Mesendoderm (in vitro differentiated cells): ENCODE measurements around the gene AVPR2.

Experiments used
- DNase-seq: peaks from one replicate; pipeline ENCODE4 v3.0.0; 2013
- H2AK5ac ChIP-seq: 2 replicates; pipeline ENCODE4 v1.6.1; 2013; ENCODE audit warnings: low read length, inconsistent platforms
- H2BK120ac ChIP-seq: 2 replicates; pipeline ENCODE4 v1.6.1; 2013; ENCODE audit warnings: low read depth, mild to moderate bottlenecking, low read length, moderate library complexity, mixed read lengths
- H2BK15ac ChIP-seq: replicated peaks from 2 replicates; pipeline ENCODE4 v1.6.1; 2013; ENCODE audit warnings: low read depth, mild to moderate bottlenecking, moderate library complexity
- H2BK5ac ChIP-seq: 2 replicates; pipeline ENCODE4 v1.6.1; 2013; ENCODE audit warnings: low read length, inconsistent platforms
- H3K18ac ChIP-seq: 2 replicates; pipeline ENCODE4 v1.6.1; 2013; ENCODE audit warnings: mild to moderate bottlenecking, low read length, mixed read lengths
- H3K23ac ChIP-seq: one replicate; pipeline ENCODE4 v1.6.1; 2013; ENCODE audit warnings: low read length
- H3K27ac ChIP-seq: 2 replicates; pipeline ENCODE4 v1.5.1; 2013; ENCODE audit warnings: low read depth, mild to moderate bottlenecking, inconsistent platforms, low read length, moderate library complexity
- H3K27me3 ChIP-seq: 2 replicates; pipeline ENCODE4 v1.6.1; 2013; ENCODE audit warnings: low read length, control low read depth, mild to moderate bottlenecking, inconsistent platforms; ENCODE audit not compliant: insufficient read depth, poor library complexity
- H3K36me3 ChIP-seq: 2 replicates; pipeline ENCODE4 v1.6.1; 2013; ENCODE audit warnings: low read length, inconsistent platforms; ENCODE audit not compliant: control insufficient read depth, insufficient read depth
- H3K4ac ChIP-seq: one replicate; pipeline ENCODE4 v1.6.1; 2013; ENCODE audit warnings: low read depth, mild to moderate bottlenecking, low read length, moderate library complexity
- H3K4me1 ChIP-seq: 2 replicates; pipeline ENCODE4 v1.6.1; 2013; ENCODE audit warnings: low read depth, low read length, inconsistent platforms; ENCODE audit not compliant: control insufficient read depth
- H3K4me2 ChIP-seq: 2 replicates; pipeline ENCODE4 v1.6.1; 2013; ENCODE audit warnings: low read length
- H3K4me3 ChIP-seq: 2 replicates; pipeline ENCODE4 v1.5.1; 2013; ENCODE audit warnings: mild to moderate bottlenecking, low read length
- H3K56ac ChIP-seq: one replicate; pipeline ENCODE4 v1.6.1; 2013; ENCODE audit warnings: low read length
- H3K79me1 ChIP-seq: 2 replicates; pipeline ENCODE4 v1.6.1; 2013; ENCODE audit warnings: low read length, inconsistent platforms
- H3K79me2 ChIP-seq: 2 replicates; pipeline ENCODE4 v1.6.1; 2013; ENCODE audit warnings: mild to moderate bottlenecking, low read length; ENCODE audit not compliant: control insufficient read depth, insufficient read depth
- H3K9ac ChIP-seq: 2 replicates; pipeline ENCODE4 v1.6.1; 2013; ENCODE audit warnings: low read length, inconsistent platforms
- H4K5ac ChIP-seq: one replicate; pipeline ENCODE4 v1.6.1; 2013; ENCODE audit warnings: low read length
- H4K8ac ChIP-seq: one replicate; pipeline ENCODE4 v1.6.1; 2013; ENCODE audit warnings: low read depth, mild to moderate bottlenecking, control low read depth, low read length, moderate library complexity
- WGBS: extraction: QIAGEN DNeasy Blood & Tissue Kit; methylation state at CpG from one replicate; pipeline ENCODE4 v1.1.7; 2013; ENCODE audit warnings: low lambda C conversion rate, missing lambda C conversion rate; ENCODE audit not compliant: insufficient coverage; ENCODE audit errors: extremely low coverage; 5-methylcytosine and 5-hydroxymethylcytosine counted together

The AVPR2 gene

GRCh38 chrX:153929576-153929975 lies 25.1 kb downstream of the AVPR2 start:
- Histone ChIP-seq H3K18ac (no peak overlapping the region), H3K56ac (no peak overlapping the region), H3K4me1 (peaks cover 3% of the 10 kb centered on the region), H4K5ac (no peak overlapping the region), H2BK15ac (no peak overlapping the region), H3K79me1 (no peaks in the 10 kb centered on the region), H4K8ac (no peak overlapping the region), H2BK5ac (no peak overlapping the region), H3K23ac (no peak overlapping the region), H3K4me2 (no peak overlapping the region), H3K4me3 (no peak overlapping the region), H2BK120ac (no peak overlapping the region), H3K79me2 (peaks cover 10% of the 10 kb centered on the region), H2AK5ac (no peak overlapping the region), H3K4ac (no peak overlapping the region), H3K27me3 (no peaks in the 10 kb centered on the region), H3K36me3 (no peaks in the 10 kb centered on the region), H3K9ac (no peak overlapping the region), H3K27ac (no peak overlapping the region)
- whole genome bisulfite sequencing = no CpG with 5 or more reads among the region's 10 CpGs
- no peak for DNase-seq

GRCh38 chrX:153930011-153930910 lies 25.8 kb downstream of the AVPR2 start:
- Histone ChIP-seq H2BK15ac (no peak overlapping the region), H4K8ac (no peak overlapping the region), H3K36me3 (no peaks in the 10 kb centered on the region), H4K5ac (no peak overlapping the region), H3K18ac (no peak overlapping the region), H2BK5ac (no peak overlapping the region), H3K4me2 (no peak overlapping the region), H2BK120ac (no peak overlapping the region), H3K27ac (no peak overlapping the region), H3K23ac (no peak overlapping the region), H3K79me2 (peaks cover 10% of the 10 kb centered on the region), H3K9ac (no peak overlapping the region), H2AK5ac (no peak overlapping the region), H3K4me1 (peaks cover under 1% of the 10 kb centered on the region), H3K4ac (no peak overlapping the region), H3K4me3 (no peak overlapping the region), H3K79me1 (no peaks in the 10 kb centered on the region), H3K56ac (no peak overlapping the region), H3K27me3 (no peaks in the 10 kb centered on the region)
- WGBS = no CpG with 5 or more reads among the region's 31 CpGs
- no peak for DNase-seq

GRCh38 chrX:153931151-153931550 lies 26.7 kb downstream of the AVPR2 start:
- WGBS = no CpG with 5 or more reads among the region's 8 CpGs
- Histone ChIP-seq H2BK5ac (no peak overlapping the region), H3K36me3 (no peaks in the 10 kb centered on the region), H2BK120ac (no peak overlapping the region), H3K4me3 (no peak overlapping the region), H3K4ac (no peak overlapping the region), H3K4me2 (no peak overlapping the region), H2AK5ac (no peak overlapping the region), H3K9ac (no peak overlapping the region), H4K8ac (no peak overlapping the region), H3K27ac (no peak overlapping the region), H4K5ac (no peak overlapping the region), H3K79me1 (no peaks in the 10 kb centered on the region), H3K27me3 (no peaks in the 10 kb centered on the region), H3K18ac (no peak overlapping the region), H3K23ac (no peak overlapping the region), H2BK15ac (no peak overlapping the region), H3K56ac (no peak overlapping the region), H3K4me1 (no peaks in the 10 kb centered on the region), H3K79me2 (peaks cover 10% of the 10 kb centered on the region)
- no peak for DNase-seq

GRCh38 chrX:153931748-153932147 lies 27.3 kb downstream of the AVPR2 start:
- H3K18ac ChIP-seq = no peak overlapping the region
- no peak overlapping the region for H3K27ac ChIP-seq
- no peak overlapping the region for H3K4me3 ChIP-seq
- no peaks in the 10 kb centered on the region for H3K4me1 ChIP-seq
- H3K79me2 ChIP-seq = peaks cover 10% of the 10 kb centered on the region
- no peaks in the 10 kb centered on the region for H3K27me3 ChIP-seq
- no peak overlapping the region for H2BK5ac ChIP-seq
- H3K23ac ChIP-seq = no peak overlapping the region
- H3K56ac ChIP-seq = no peak overlapping the region
- no peak for DNase-seq
- H2BK120ac ChIP-seq = no peak overlapping the region
- no peak overlapping the region for H2BK15ac ChIP-seq
- no peak overlapping the region for H4K5ac ChIP-seq
- H3K79me1 ChIP-seq = no peaks in the 10 kb centered on the region
- H2AK5ac ChIP-seq = no peak overlapping the region
- H4K8ac ChIP-seq = no peak overlapping the region
- no peaks in the 10 kb centered on the region for H3K36me3 ChIP-seq
- no peak overlapping the region for H3K4me2 ChIP-seq
- WGBS = no CpG with 5 or more reads among the region's 13 CpGs
- no peak overlapping the region for H3K4ac ChIP-seq
- no peak overlapping the region for H3K9ac ChIP-seq

GRCh38 chrX:153932220-153932915 lies 27.9 kb downstream of the AVPR2 start:
- Histone ChIP-seq H3K4me2 (no peak overlapping the region), H2BK120ac (no peak overlapping the region), H2BK15ac (no peak overlapping the region), H3K27me3 (no peaks in the 10 kb centered on the region), H3K18ac (no peak overlapping the region), H2BK5ac (no peak overlapping the region), H4K5ac (no peak overlapping the region), H3K4ac (no peak overlapping the region), H3K9ac (no peak overlapping the region), H3K4me3 (no peak overlapping the region), H3K79me2 (peaks cover 10% of the 10 kb centered on the region), H3K4me1 (no peaks in the 10 kb centered on the region), H3K56ac (no peak overlapping the region), H2AK5ac (no peak overlapping the region), H3K23ac (no peak overlapping the region), H4K8ac (no peak overlapping the region), H3K36me3 (no peaks in the 10 kb centered on the region), H3K27ac (no peak overlapping the region), H3K79me1 (no peaks in the 10 kb centered on the region)
- WGBS = no CpG with 5 or more reads among the region's 13 CpGs
- no peak for DNase-seq
